CD14-positive monocyte (primary cell): ENCODE measurements around the gene TEX51. TPM values are rescaled to one million over a fixed set of nuclear protein-coding genes. Genes with fewer than 3 reads are reported as not detected.
A peak's percentile ranks its signal among the peaks of the same experiment; 100 is the strongest.

ENCODE experiments used
- DNase-seq, 3 donors: peaks; one replicate each; pipeline ENCODE4 v3.0.0-alpha.2; 2011 to 2022
- H2AFZ ChIP-seq: 2 replicates; pipeline ENCODE4 v1.6.0; 2012; ENCODE audit warnings: mild to moderate bottlenecking, low read depth, low read length, inconsistent platforms; ENCODE audit not compliant: insufficient read depth, poor library complexity, severe bottlenecking
- H3K27ac ChIP-seq, 2 donors: 1 replicate in 1 of 2; 2 replicates in 1 of 2; pipeline ENCODE4 v1.5.1; 2012 to 2013; ENCODE audit warnings: low read length in 2 of 2, control low read depth in 1 of 2, inconsistent platforms in 1 of 2, low read depth in 1 of 2, mild to moderate bottlenecking in 1 of 2
- H3K27me3 ChIP-seq, 2 donors: one replicate each; pipeline versions ENCODE4 v1.6.0 to v1.6.1; 2011 to 2013; ENCODE audit warnings: low read length in 2 of 2; ENCODE audit not compliant: control insufficient read depth in 2 of 2, insufficient read depth in 2 of 2
- H3K36me3 ChIP-seq, 2 donors: replicated peaks in 1 of 2; 1 replicate in 1 of 2; 2 replicates in 1 of 2; pipeline versions ENCODE4 v1.5.1 to v1.6.1; 2012 to 2013; ENCODE audit warnings: low read length in 2 of 2, control low read depth in 1 of 2, inconsistent platforms in 1 of 2, mild to moderate bottlenecking in 1 of 2; ENCODE audit not compliant: insufficient read depth in 2 of 2, control insufficient read depth in 1 of 2
- H3K4me1 ChIP-seq, 2 donors: 1 replicate in 1 of 2; 2 replicates in 1 of 2; pipeline versions ENCODE4 v1.5.1 to v1.6.1; 2012 to 2013; ENCODE audit warnings: low read length in 2 of 2, control low read depth in 1 of 2, inconsistent platforms in 1 of 2, mild to moderate bottlenecking in 1 of 2, moderate library complexity in 1 of 2; ENCODE audit not compliant: insufficient read depth in 2 of 2, control insufficient read depth in 1 of 2
- H3K4me2 ChIP-seq: replicated peaks from 2 replicates; pipeline ENCODE3; 2012; ENCODE audit warnings: low read length, moderate library complexity, mild to moderate bottlenecking; ENCODE audit not compliant: poor library complexity, severe bottlenecking; ENCODE audit errors: extremely low read depth
- H3K4me3 ChIP-seq, 3 experiments: fragments of 200-600 bp in 1 of 3; sonication (generic) in 1 of 3; replicated peaks in 1 of 3; 1 replicate in 2 of 3; 2 replicates in 1 of 3; pipeline ENCODE4 v1.5.1; 2011 to 2013; ENCODE audit warnings: low read length in 3 of 3, mild to moderate bottlenecking in 3 of 3, control low read depth in 2 of 3, low read depth in 2 of 3, inconsistent platforms in 1 of 3, moderate library complexity in 1 of 3
- H3K79me2 ChIP-seq: 2 replicates; pipeline ENCODE4 v1.6.0; 2012; ENCODE audit warnings: mild to moderate bottlenecking, control low read depth, inconsistent platforms, low read length, moderate library complexity; ENCODE audit not compliant: insufficient read depth
- H3K9ac ChIP-seq: 2 replicates; pipeline ENCODE4 v1.6.0; 2017; ENCODE audit warnings: low read length, mild to moderate bottlenecking; ENCODE audit not compliant: insufficient read depth, poor library complexity, severe bottlenecking
- H3K9me3 ChIP-seq, 2 donors: replicated peaks in 1 of 2; 1 replicate in 1 of 2; 2 replicates in 1 of 2; pipeline versions ENCODE4 v1.5.1 to v1.6.1; 2012 to 2013; ENCODE audit warnings: low read length in 2 of 2, control low read depth in 1 of 2; ENCODE audit not compliant: control insufficient read depth in 1 of 2, insufficient read depth in 1 of 2
- H4K20me1 ChIP-seq: 2 replicates; pipeline ENCODE4 v1.6.0; 2012; ENCODE audit warnings: mild to moderate bottlenecking, low read length, control low read depth, moderate library complexity; ENCODE audit not compliant: insufficient read depth
- H3K27ac Mint-ChIP-seq, 7 donors: one replicate each; pipeline ENCODE4 v1.8.0; 2020; ENCODE audit warnings: mild to moderate bottlenecking in 7 of 7, mixed read lengths in 7 of 7, moderate library complexity in 6 of 7, inconsistent platforms in 2 of 7
- H3K27me3 Mint-ChIP-seq, 3 donors: one replicate each; pipeline ENCODE4 v1.8.0; 2021 to 2022; ENCODE audit warnings: low read depth in 3 of 3, mild to moderate bottlenecking in 3 of 3, mixed read lengths in 3 of 3, moderate library complexity in 3 of 3, inconsistent platforms in 1 of 3
- H3K36me3 Mint-ChIP-seq, 2 donors: one replicate each; pipeline ENCODE4 v1.8.0; 2020; ENCODE audit warnings: mixed read lengths in 2 of 2, inconsistent platforms in 1 of 2, mild to moderate bottlenecking in 1 of 2
- H3K4me1 Mint-ChIP-seq: one replicate; pipeline ENCODE4 v1.8.0; 2020; ENCODE audit warnings: mild to moderate bottlenecking, mixed read lengths
- H3K4me3 Mint-ChIP-seq, 2 donors: one replicate each; pipeline ENCODE4 v1.8.0; 2020; ENCODE audit warnings: mild to moderate bottlenecking in 2 of 2, mixed read lengths in 2 of 2, moderate library complexity in 1 of 2
- H3K9me3 Mint-ChIP-seq, 7 donors: one replicate each; pipeline ENCODE4 v1.8.0; 2020 to 2022; ENCODE audit warnings: mixed read lengths in 7 of 7, mild to moderate bottlenecking in 6 of 7, moderate library complexity in 6 of 7, inconsistent platforms in 2 of 7
- WGBS: methylation state at CpG from one replicate; pipeline ENCODE4 v1.1.5; 2013; ENCODE audit warnings: missing lambda C conversion rate; ENCODE audit not compliant: insufficient coverage; 5-methylcytosine and 5-hydroxymethylcytosine counted together
- intact Hi-C, 2 donors: fragments of 100-400 bp; cut with micrococcal nuclease; formaldehyde crosslinking; loops; one replicate each; pipeline versions ENCODE4 v1.15.0 to v1.15.1; 2023
- polyA plus RNA-seq, 3 donors: library from polyadenylated mRNA; depleted of rRNA in 1 of 3; unstranded in 2 of 3; stranded (reverse) in 1 of 3; fragments of 300-500 nt in 2 of 3; fragments of >200 nt in 1 of 3; fragmentation: Illumina TruSeq in 2 of 3; gene quantifications; 1 replicate in 2 of 3; 2 replicates in 1 of 3; pipeline ENCODE4 v1.2.3, GENCODE V29; 2012 to 2021
- TF ChIP-seq, protein P1 (sequence below): fragments of 200-600 bp; IDR thresholded peaks from one replicate; pipeline ENCODE4 v1.8.0; 2022; ENCODE audit warnings: antibody characterized with exemption, mild to moderate bottlenecking

TEX51 gene
- polyA plus RNA-seq, 3 donors: not detected

DNA sequence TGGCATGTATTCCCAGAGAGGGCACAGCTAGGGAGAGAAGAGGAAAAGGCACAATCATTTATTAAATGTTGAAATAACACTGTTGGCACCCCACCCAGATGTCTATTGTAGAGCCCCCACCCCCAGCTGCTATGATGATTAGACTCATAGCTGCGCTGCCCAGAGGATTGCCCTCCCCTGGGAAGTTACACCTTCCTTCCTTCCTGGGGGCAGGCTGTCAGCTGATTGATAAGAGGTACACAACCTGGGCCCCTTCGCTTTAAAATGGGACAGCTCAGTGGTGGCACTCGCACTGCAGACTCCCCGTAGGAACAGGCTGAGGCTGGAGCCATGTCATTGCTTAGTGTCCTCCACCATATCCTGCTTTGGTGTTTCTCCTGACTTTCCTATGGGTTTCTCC, 18.1 kb downstream of the TEX51 start:
- Histone ChIP-seq H3K27ac (no peak overlapping the region), H3K9me3 (no peaks in the 10 kb centered on the region), H4K20me1 (no peaks in the 10 kb centered on the region), H3K4me3 (no peak overlapping the region), H2AFZ (no peak overlapping the region), H3K27me3 (no peaks in the 10 kb centered on the region), H3K9ac (no peak overlapping the region), H3K36me3 (no peaks in the 10 kb centered on the region), H3K4me2 (no peak overlapping the region), H3K4me1 (no peaks in the 10 kb centered on the region), H3K79me2 (no peaks in the 10 kb centered on the region)
- Mint-ChIP-seq H3K36me3 (no peaks in the 10 kb centered on the region), H3K27ac (no peak overlapping the region), H3K27me3 (peaks cover 0 to 5% (median 2%) of the 10 kb centered on the region in 3 donors), H3K9me3 (peaks cover 0 to 23% (median 5%) of the 10 kb centered on the region in 7 donors), H3K4me1 (no peaks in the 10 kb centered on the region), H3K4me3 (no peak overlapping the region)
- DNase-seq: no peak
- intact Hi-C loops: no loop called here
- 96% methylated on average over 4 of the region's 4 CpGs for WGBS
- TF ChIP-seq, protein P1, sequence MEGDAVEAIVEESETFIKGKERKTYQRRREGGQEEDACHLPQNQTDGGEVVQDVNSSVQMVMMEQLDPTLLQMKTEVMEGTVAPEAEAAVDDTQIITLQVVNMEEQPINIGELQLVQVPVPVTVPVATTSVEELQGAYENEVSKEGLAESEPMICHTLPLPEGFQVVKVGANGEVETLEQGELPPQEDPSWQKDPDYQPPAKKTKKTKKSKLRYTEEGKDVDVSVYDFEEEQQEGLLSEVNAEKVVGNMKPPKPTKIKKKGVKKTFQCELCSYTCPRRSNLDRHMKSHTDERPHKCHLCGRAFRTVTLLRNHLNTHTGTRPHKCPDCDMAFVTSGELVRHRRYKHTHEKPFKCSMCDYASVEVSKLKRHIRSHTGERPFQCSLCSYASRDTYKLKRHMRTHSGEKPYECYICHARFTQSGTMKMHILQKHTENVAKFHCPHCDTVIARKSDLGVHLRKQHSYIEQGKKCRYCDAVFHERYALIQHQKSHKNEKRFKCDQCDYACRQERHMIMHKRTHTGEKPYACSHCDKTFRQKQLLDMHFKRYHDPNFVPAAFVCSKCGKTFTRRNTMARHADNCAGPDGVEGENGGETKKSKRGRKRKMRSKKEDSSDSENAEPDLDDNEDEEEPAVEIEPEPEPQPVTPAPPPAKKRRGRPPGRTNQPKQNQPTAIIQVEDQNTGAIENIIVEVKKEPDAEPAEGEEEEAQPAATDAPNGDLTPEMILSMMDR: no peak

DNA sequence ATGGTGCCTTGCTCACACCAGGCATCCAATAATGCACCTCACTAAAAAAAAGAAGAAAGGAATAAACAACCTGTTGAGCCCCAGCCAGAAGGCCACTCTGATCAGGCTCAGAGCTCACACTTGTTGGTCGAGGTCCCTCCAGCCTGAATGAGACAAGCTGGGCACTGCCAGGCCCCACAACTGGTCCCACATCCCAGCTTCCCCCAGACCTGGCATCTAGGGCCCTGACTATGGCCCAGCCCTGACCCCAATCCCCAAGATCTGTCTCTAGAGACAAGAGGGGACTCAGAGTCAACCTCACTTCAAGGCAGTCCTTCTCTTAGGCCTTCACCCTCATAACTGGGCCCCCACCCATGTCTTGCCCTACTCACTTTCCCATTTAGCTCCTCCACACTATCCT, 22.4 kb downstream of the TEX51 start:
- Histone ChIP-seq H3K4me2 (no peak overlapping the region), H3K4me3 (no peak overlapping the region), H2AFZ (no peak overlapping the region), H4K20me1 (no peaks in the 10 kb centered on the region), H3K27ac (no peak overlapping the region), H3K9me3 (peaks cover 0 to 2% of the 10 kb centered on the region in 2 donors), H3K4me1 (no peaks in the 10 kb centered on the region), H3K9ac (no peak overlapping the region), H3K79me2 (no peaks in the 10 kb centered on the region), H3K36me3 (no peaks in the 10 kb centered on the region), H3K27me3 (no peaks in the 10 kb centered on the region)
- TF ChIP-seq, protein P1: no peak
- no peaks in the 10 kb centered on the region for H3K36me3 Mint-ChIP-seq
- H3K27me3 Mint-ChIP-seq: peaks cover 0 to 8% (median 5%) of the 10 kb centered on the region in 3 donors
- peak overlapping the region in 1 of 7 donors; percentile 12 for H3K27ac Mint-ChIP-seq
- no peak overlapping the region for H3K4me3 Mint-ChIP-seq
- WGBS: 86% methylated on average over 1 of the region's 1 CpG
- intact Hi-C loops: no loop called here
- peaks cover 2 to 20% (median 5%) of the 10 kb centered on the region in 7 donors for H3K9me3 Mint-ChIP-seq
- H3K4me1 Mint-ChIP-seq: no peaks in the 10 kb centered on the region
- no peak for DNase-seq
